Urothelium cell line (cell line): Measurements from ENCODE around the gene CACNA1A.
A peak's percentile ranks its signal among the peaks of the same experiment; 100 is the strongest.
"Not testable (repeated sequence)": the region's sequence is repeated elsewhere in the genome, so short reads cannot be mapped to it uniquely, and the experiment has no call there.

ENCODE experiments used
- DNase-seq: peaks from one replicate; pipeline ENCODE4 v3.0.0; 2011; ENCODE audit warnings: low spot score, mixed read lengths
- FAIRE-seq: peaks from 2 replicates; lab custom pipeline; 2011; peaks lifted over from hg19 to GRCh38; lab: Jason Lieb, UNC

The CACNA1A gene

DNA sequence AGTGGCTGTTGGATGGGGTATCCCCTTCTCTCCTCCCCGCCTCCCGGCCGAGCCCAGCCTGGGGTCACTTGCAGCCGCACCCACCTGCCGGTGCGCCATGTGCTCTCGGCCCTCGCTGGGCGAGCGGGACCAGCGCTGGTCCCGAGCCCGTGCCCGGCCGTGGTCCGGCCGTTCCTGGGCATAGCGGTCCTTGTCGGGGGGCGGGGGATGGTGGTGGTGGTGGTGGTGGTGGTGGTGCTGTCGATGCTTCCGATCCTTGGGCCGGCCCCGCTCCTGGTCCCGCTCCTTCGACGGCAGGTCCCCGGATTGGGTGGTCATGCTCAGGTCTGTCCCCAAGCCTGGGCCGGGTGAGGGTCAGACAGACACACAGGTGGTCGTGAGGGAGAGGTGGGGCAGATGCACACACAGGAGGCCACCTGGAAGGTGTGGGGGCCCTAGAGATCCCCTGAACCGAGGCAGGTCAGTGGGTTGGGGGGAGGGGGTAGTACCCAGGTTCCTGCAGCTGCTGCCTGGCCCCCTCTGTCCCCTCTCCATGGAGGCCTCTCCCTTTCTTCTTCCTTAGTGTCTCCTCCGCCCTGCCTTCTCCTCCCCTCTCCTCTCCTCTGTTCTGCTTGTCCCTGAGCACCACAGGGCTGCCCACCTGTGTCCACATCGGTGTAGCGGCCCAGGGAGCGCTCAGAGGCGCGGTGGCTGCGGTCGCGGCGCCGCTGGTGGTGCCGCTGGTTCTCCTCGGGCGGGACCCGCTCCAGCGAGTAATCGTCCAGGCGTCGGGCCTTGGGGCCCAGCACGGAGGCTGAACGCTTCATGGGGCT lies 297.4 kb downstream of the CACNA1A start:
- DNase-seq, result no peak
- no peak for FAIRE-seq

DNA sequence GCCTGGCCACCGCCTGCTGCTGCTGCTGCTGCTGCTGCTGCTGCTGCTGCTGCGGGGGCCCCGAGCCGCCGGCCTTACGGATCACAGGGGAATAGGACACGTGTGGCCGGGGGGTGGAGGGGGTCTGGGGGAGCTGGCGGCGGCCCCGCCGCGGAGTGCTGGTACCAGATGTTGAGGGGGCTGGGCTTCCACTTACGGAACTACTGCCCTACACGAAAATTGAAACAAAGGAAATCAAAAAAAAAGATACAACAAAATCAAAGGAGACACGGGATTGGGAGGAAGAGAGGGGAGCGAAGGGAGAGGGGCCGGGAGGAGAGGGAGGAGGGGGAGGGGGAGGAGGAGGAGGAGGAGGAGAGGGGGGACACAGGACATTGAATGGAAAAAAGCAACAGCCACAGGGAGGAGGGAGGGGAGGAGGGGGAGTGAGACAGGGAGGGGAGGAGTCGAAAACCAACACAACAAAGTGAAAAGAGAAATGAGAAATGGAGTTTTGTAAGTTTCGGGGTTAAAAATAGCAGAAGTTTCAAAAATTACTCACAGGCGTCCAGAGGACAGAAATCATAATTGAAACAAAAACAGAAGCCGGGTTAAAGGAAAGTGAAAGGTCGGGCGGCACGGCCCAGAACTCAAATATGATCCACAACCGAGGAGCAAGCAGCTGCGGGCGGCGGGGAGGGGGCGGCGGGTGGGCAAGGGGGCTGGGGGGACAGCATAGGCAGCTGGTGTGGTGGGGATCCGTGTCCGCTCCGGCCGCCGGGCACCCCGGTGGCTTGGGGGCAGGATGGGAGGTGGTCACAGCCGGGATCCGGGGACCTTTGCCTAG lies 298.2 kb downstream of the CACNA1A start:
- no peak for FAIRE-seq
- no peak for DNase-seq

DNA sequence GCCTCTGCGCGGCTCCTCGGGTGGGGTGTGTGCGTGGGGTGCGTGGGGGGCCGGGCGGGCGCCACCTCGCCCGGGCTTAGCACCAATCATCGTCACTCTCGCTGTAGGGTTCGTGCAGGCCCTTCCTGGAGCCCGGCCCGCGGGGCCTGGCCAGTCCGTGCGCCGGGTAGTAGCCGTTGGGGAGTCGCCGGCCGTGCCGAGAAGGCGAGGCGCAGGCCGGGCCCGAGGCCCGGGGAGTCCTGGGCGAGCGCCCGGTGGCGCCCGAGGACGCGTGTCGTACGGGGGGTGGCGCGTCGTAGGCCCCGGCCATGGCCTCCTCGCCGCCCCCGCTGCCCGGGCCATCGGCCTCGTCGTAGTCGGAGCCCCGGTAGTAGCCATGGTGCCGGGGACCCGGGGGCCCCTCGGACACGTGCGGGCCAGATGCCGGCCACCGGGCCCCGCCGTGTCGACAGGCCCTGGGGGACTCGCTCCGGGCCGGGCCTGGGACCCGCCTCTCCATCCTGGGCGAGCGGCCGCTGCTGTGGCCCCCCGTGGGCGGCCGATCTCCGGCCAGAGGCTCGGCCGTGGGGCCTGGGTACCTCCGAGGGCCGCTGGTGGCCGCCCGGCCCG lies 298.9 kb downstream of the CACNA1A start:
- no peak for DNase-seq
- FAIRE-seq, result no peak

GRCh38 chr19:13206587-13206986 lies 299.7 kb downstream of the CACNA1A start:
- no peak for DNase-seq
- FAIRE-seq, result no peak

DNA sequence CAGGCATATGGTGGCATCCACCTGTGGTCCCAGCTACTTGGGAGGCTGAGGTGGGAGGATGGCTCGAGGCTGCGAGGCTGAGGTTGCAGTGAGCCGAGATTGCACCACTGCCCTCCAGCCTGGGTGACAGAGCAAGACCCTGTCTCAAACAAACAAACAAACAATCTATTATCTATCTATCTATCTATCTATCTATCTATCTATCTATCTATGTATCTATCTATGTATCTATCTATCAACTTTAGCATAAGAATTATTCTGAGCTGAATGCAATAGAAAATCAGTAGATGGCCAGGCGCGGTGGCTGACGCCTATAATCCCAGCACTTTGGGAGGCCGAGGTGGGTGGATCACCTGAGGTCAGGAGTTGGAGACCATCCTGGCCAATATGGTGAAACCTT lies 304.2 kb downstream of the CACNA1A start:
- not testable (repeated sequence) for DNase-seq, FAIRE-seq

DNA sequence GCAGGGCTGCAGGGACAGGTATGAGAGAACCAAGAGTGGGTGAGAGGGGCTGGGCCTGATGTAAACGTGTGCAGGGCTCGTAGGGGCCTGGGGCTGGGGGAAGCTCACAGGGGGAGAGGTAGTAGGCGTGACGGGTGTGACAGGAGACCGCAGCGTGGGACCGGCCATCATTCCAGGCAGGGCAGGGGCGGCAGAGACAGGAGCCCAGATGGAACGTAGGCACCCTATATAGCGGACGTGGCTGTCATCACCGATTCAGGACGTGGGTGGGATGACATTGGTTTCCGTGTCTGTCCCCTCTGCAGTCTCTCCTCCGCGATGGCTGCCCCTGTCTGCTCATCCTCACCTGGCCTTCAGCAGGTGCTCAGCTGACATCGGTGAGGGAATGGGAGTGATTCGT lies 307.6 kb downstream of the CACNA1A start:
- DNase-seq (no peak), FAIRE-seq (no peak)

- DNase-seq (no peak), FAIRE-seq (no peak)
Observed at GRCh38 chr19:13195678-13196077, 310.6 kb downstream of the CACNA1A start.

GRCh38 chr19:13190781-13191540 lies 315.3 kb downstream of the CACNA1A start:
- no peak for DNase-seq

GRCh38 chr19:13189600-13189999 lies 316.7 kb downstream of the CACNA1A start:
- no peak for FAIRE-seq
- DNase-seq, result no peak

More at GRCh38 chr19:13190781-13191540, 315.3 kb downstream of the CACNA1A start:
- FAIRE-seq, result no peak

DNA sequence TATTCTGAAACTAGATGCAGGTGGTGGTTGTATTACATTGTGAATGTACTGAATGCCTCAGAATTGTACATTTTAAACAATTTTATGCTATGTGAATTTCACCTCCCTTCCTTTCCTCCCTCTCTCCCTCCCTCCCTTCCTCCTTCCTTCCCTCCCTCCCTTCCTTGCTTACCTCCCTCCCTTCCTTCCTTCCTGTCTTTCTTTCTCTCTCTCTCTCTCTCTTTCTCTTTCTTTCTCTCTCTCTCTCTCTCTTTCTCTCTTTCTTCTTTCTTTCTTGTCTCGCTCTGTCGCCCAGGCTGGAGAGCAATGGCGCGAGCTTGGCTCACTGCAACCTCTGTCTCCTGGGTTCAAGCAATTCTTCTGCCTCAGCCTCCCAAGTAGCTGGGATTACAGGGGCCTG lies 318.9 kb downstream of the CACNA1A start:
- FAIRE-seq (no peak), DNase-seq (no peak)

GRCh38 chr19:13186688-13187087 lies 319.6 kb downstream of the CACNA1A start:
- FAIRE-seq, DNase-seq: not testable (repeated sequence)

DNA sequence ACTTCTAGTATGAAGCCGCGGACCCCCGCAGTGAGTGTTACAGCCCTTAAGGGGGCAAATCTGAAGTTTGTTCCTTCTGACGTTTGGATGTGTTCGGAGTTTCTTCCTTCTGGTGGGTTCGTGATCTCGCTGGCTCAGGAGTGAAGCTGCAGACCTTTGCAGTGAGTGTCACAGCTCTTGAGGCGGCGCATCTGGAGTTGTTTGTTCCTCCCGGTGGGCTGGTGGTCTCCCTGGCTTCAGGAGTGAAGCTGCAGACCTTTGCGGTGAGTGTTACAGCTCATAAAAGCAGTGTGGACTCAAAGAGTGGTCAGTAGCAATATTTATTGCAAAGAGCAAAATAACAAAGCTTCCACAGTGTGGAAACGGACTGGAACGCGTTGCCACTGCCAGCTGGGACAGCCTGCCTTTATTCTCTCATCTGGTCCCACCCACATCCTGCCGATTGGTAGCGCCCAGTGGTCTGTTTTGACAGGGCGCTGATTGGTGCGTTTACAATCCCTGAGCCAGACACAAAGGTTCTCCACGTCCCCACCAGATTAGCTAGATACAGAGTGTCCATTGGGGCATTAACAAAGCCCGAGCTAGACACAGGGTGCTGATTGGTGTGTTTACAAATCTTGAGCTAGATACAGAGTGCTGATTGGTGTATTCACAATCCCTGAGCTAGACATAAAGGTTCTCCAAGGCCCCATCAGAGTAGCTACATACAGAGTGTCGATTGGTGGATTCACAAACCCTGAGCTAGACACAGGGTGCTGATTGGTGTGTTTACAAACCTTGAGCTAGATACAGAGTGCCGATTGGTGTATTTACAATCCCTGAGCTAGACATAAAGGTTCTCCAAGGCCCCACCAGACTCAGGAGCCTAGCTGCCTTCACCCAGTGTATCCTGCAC lies 320.3 kb downstream of the CACNA1A start:
- not testable (repeated sequence) for FAIRE-seq, DNase-seq

- not testable (repeated sequence) for DNase-seq
- FAIRE-seq, result peak; percentile 53
Observed at GRCh38 chr19:13184926-13185325, 321.4 kb downstream of the CACNA1A start.

DNA sequence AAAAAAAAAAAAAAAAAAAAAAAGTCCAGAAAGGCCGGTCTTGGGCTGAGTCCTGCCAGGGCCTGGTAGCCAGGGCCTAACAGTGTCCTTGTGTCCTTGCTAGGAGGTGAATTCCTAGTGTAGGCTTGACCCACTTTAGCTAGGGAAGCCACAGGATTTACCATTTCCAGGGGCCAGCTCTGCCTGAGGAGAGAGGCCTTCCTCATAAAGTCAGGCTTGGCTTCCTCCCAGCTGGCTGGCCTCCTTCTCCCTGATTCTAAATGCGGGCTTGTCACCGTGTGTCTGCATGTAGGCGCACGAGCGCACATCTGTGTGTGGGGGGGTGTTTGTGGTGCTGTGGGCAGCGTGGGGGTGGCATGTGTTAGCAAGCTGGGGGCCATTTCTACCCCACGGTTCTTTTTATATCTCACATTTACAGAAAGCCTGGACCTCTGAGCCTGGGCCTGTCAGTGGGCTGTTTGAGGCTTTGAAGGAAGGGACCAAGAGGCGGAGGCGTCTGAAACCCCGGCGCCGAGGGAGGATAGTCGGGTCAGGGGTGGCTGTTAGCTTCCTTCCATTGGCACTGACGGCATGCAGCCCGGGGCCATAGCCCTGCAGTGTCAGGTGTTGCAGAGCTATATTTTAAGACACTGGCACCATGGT lies 324.4 kb downstream of the CACNA1A start:
- no peak for FAIRE-seq
- DNase-seq, result peak; percentile 52

DNA sequence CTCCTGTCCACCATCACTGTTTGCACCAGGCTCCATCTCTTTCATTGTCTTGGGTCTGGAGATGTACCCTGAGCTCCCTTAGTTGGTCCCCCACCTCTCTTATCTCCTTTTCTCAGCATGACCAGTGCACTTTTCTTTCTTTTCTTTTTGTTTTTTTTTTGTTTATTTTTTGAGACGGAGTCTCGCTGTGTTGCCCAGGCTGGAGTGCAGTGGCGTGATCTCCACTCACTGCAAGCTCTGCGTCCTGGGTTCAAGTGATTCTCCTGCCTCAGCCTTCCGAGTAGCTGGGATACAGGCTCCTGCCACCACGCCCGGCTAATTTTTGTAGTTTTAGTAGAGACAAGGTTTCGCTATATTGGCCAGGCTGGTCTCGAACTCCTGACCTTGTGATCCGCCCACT lies 328.0 kb downstream of the CACNA1A start:
- FAIRE-seq, DNase-seq: not testable (repeated sequence)

DNA sequence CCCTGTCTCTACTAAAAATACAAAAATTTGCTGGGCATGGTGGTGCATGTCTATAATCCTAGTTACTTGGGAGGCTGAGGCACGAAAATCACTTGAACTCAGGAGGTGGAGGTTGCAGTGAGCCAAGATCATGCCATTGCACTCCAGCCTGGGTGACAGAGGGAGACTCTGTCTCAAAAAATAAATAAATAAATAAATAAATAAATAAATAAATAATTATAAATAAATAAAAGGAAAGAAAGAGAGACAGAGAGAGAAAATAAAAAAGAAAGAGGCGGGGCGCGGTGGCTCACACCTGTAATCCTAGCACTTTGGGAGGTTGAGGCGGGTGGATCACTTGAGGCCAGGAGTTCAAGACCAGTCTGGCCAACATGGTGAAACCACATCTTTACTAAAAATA lies 328.7 kb downstream of the CACNA1A start:
- FAIRE-seq, DNase-seq: not testable (repeated sequence)

DNA sequence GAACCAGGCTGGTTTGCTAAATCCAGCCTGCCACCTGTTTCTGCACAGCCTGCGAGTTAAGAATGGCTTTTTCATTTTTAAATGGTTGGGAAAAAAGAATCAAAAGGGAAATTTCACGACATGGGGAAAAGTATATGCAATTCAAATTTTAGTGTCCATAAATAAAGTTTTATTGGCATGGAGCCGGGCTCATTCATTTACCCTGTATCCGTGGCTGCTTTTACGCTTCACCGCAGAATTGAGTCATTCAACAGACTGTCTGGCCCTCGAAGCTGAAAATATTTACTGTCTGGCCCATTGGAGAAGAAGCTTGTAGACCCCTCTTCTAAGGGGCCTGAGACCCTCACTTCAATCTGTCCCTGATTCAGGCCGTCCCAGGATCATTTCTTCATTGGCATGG lies 329.9 kb downstream of the CACNA1A start:
- no peak for FAIRE-seq

GRCh38 chr19:13173139-13173737 lies 333.0 kb downstream of the CACNA1A start:
- FAIRE-seq (no peak), DNase-seq (no peak)

More for the DNA sequence above, 329.9 kb downstream of the CACNA1A start:
- no peak for DNase-seq
